GM13976 (cell line): ENCODE data around the gene TUBB6.

Experiments
- DNase-seq: peaks from one replicate; pipeline ENCODE4 v3.0.0; 2012; ENCODE audit warnings: low spot score
- in situ Hi-C: fragments of 300-500 bp; cut with MboI; formaldehyde crosslinking; loops from one replicate; pipeline ENCODE4 v1.12.0; 2022; ENCODE audit warnings: low sequenced_read_pairs, mixed read lengths, inconsistent platforms; ENCODE audit not compliant: unreplicated experiment
- TF ChIP-seq, protein P1 (sequence below): IDR thresholded peaks from 2 replicates; pipeline ENCODE4 v1.5.1; 2012; ENCODE audit warnings: borderline replicate concordance, mild to moderate bottlenecking; ENCODE audit not compliant: insufficient read depth; ENCODE audit errors: extremely low read depth, missing control alignments, control extremely low read depth

TUBB6 gene

DNA sequence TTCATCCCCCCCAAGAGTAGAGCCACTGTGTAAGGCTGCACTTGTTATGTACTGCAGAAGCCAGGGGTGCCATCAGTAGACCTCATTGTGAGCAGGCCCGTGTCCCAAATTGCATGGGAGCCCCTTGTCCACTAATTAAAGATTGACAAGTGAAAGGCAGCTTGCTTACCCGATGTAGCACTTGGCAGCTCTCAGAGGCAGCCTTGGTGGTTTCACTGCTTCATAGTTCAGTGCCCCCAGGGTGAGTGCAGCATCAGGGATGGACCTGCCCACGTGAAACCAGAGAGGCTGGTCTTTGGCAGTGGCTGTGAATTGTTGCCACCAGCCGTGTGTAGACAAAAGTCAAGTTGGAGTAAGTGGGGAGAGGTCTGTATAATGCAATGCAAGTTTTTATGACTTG, 13.3 kb downstream of the TUBB6 start:
- no peak for DNase-seq
- TF ChIP-seq, protein P1, sequence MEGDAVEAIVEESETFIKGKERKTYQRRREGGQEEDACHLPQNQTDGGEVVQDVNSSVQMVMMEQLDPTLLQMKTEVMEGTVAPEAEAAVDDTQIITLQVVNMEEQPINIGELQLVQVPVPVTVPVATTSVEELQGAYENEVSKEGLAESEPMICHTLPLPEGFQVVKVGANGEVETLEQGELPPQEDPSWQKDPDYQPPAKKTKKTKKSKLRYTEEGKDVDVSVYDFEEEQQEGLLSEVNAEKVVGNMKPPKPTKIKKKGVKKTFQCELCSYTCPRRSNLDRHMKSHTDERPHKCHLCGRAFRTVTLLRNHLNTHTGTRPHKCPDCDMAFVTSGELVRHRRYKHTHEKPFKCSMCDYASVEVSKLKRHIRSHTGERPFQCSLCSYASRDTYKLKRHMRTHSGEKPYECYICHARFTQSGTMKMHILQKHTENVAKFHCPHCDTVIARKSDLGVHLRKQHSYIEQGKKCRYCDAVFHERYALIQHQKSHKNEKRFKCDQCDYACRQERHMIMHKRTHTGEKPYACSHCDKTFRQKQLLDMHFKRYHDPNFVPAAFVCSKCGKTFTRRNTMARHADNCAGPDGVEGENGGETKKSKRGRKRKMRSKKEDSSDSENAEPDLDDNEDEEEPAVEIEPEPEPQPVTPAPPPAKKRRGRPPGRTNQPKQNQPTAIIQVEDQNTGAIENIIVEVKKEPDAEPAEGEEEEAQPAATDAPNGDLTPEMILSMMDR = no peak
- in situ Hi-C loops = no loop called here

DNA sequence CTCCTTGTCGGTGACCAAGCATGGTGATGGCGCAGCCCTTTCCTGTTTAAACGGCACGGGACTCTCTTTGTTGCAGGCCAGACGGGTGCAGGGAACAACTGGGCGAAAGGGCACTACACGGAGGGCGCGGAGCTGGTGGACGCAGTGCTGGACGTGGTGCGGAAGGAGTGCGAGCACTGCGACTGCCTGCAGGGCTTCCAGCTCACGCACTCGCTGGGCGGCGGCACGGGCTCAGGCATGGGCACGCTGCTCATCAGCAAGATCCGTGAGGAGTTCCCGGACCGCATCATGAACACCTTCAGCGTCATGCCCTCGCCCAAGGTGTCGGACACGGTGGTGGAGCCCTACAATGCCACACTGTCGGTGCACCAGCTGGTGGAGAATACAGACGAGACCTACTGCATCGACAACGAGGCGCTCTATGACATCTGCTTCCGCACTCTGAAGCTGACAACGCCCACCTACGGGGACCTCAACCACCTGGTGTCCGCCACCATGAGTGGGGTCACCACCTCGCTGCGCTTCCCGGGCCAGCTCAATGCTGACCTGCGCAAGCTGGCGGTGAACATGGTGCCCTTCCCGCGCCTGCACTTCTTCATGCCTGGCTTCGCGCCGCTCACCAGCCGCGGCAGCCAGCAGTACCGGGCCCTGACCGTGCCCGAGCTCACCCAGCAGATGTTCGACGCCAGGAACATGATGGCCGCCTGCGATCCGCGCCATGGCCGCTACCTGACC, 17.1 kb downstream of the TUBB6 start:
- TF ChIP-seq, protein P1 = no peak
- in situ Hi-C loops = no loop called here
- DNase-seq = no peak

DNA sequence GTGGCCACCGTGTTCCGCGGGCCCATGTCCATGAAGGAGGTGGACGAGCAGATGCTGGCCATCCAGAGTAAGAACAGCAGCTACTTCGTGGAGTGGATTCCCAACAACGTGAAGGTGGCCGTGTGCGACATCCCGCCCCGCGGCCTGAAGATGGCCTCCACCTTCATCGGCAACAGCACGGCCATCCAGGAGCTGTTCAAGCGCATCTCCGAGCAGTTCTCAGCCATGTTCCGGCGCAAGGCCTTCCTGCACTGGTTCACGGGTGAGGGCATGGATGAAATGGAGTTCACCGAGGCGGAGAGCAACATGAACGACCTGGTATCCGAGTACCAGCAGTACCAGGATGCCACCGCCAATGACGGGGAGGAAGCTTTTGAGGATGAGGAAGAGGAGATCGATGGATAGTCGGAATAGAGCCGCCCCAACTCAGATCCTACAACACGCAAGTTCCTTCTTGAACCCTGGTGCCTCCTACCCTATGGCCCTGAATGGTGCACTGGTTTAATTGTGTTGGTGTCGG, 17.7 kb downstream of the TUBB6 start:
- no peak for DNase-seq
- TF ChIP-seq, protein P1 = no peak
- in situ Hi-C loops = no loop called here

DNA sequence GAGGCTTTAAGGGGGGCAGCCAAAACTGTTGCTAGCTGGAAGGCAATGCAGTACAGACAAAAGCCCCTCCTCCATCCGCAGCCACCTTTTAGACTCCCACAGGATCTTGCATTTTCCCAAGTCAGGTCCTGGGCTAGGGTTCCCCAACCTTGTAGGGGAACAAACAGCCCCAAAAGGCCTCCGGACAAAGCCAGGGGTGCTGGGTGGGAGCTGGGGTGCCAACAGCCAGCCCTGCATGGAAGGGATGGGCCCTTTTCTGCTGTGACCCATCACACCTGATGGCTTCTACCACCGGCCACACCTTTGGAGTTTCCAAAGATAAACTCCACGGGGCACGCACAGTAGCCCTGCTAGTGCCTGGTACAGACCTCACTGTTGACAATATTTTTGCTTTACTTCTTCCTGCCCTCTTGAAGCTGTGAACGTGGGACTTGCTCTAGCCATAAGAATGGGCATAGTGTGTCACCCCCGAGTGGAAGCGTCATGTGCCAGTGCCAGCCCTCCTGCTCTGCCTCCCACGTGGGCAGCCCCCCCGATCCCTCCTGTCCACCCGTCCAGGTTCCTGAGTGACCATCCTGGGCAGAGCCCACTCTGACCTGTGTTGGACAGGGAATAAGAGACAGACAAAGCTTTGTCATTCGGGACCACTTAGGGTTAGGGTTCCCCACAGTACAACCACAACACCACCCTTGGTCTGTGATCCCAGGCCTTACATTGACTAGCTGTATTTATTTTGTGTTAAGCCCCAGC, 18.8 kb downstream of the TUBB6 start:
- in situ Hi-C loops = no loop called here
- DNase-seq = no peak
- TF ChIP-seq, protein P1 = no peak

DNA sequence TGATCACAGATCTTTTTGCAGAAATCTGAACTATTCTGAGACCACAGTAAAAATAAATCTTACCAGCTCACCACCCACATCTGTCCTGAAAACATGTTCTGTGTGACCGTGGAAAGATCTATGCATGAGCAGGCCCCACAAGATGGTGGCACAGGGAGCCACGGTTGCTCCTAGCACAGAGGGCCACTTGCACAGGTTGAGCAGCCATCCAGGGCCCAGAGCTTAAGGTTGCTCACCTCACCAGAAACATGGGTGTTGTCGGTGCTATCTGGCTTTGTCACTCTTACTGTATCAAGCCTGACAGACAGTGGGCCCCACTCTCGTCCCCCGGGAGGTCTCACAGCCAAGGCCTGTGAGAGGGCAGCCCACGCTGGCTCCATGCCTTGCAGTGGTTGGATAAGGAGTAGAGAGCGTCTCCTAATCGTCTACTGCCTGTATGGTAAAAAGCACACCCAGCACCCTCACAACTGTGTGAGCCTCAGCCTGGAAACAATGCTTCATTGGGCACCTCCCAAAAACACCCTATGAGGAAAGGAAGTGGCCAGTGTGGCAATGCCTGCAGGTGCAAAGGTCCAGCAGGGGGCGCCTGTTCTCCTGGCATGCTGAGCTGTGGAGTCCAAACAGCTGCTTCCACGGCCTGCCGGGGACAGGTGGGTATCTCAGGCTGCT, 19.6 kb downstream of the TUBB6 start:
- in situ Hi-C loops = no loop called here
- DNase-seq = peak; percentile 85

DNA sequence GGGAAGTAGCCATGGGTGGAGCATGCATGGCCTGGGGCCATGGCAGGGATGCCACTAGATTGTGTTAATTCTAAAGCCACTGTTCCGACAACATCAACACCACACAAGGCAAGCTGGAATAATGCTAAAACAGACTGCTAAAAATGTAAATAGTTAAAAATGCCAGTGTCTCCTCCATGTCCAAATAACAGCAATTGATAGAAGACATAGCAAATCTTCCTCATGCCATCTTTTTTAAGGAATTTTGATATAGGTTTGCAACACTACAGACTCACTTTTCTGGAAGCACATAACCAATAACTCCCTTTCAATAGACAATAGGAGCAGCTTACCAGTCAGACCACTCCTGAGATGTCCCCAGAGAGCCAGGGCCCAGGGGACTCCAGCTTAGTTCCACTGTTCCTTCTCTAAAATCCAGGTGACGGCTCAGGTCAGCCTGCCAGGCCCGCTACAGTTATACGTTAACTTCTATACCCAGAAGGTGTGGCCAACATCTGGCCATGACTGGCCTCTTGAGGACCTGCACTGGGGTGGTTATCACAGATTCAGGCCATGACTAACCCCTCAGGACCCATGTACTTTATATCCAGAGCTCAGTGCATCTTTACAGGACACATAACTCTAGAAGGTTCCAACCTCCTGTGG, 20.3 kb downstream of the TUBB6 start:
- no peak for DNase-seq
- TF ChIP-seq, protein P1 = no peak
- in situ Hi-C loops = no loop called here

More for the DNA sequence above, 19.6 kb downstream of the TUBB6 start:
- TF ChIP-seq, protein P1 = peak; percentile 80
